IMR-90 (cell line): Measurements from ENCODE around the gene PYGO2. TPM values are rescaled to one million over a fixed set of nuclear protein-coding genes. Genes with fewer than 3 reads are reported as not detected.
A peak's percentile ranks its signal among the peaks of the same experiment; 100 is the strongest.

ENCODE experiments used
- ATAC-seq: fragments of 200-7000 bp; cut with Tn5 transposase; 2 replicates; pipeline ENCODE4 v1.9.1; 2020; ENCODE audit warnings: low read depth, mild to moderate bottlenecking, moderate library complexity
- BruUV-seq: library from RNA; stranded (reverse); fragments of 400-500 nt; replicated peaks from 2 replicates; lab custom pipeline; 2021; lab: Mats Ljungman, UMichigan
- CTCF ChIA-PET: fragments of 300-600 bp; formaldehyde crosslinking; extraction: SDS; loops from one replicate; lab custom pipeline; 2021; ENCODE audit warnings: antibody characterized with exemption; lab: Yijun Ruan, JAX
- POLR2A ChIA-PET: fragments of 300-600 bp; sonication (Branson Sonifier 250); formaldehyde crosslinking; loops from one replicate; lab custom pipeline; 2022; ENCODE audit warnings: antibody characterized with exemption; ENCODE audit not compliant: unreplicated experiment; lab: Charles Lee
- DNase-seq: peaks from one replicate; pipeline ENCODE4 v3.0.0; 2013
- H2AFZ ChIP-seq: replicated peaks from 2 replicates; pipeline ENCODE3; 2013; ENCODE audit warnings: low read length, mild to moderate bottlenecking; ENCODE audit not compliant: poor library complexity
- H2AK5ac ChIP-seq: 2 replicates; pipeline ENCODE4 v1.6.1; 2013; ENCODE audit warnings: low read depth, low read length, inconsistent platforms
- H2AK9ac ChIP-seq: replicated peaks from 2 replicates; pipeline ENCODE3; 2013; ENCODE audit warnings: mild to moderate bottlenecking, low read depth, low read length, moderate library complexity; ENCODE audit not compliant: poor library complexity
- H2BK120ac ChIP-seq: 2 replicates; pipeline ENCODE4 v1.6.1; 2013; ENCODE audit warnings: low read depth, low read length, inconsistent platforms
- H2BK15ac ChIP-seq: 3 replicates; pipeline ENCODE4 v1.6.1; 2013; ENCODE audit warnings: low read depth, low read length, inconsistent platforms
- H2BK20ac ChIP-seq: 2 replicates; pipeline ENCODE4 v1.6.1; 2013; ENCODE audit warnings: low read depth, mild to moderate bottlenecking, inconsistent platforms, low read length, moderate library complexity
- H2BK5ac ChIP-seq: 2 replicates; pipeline ENCODE4 v1.6.1; 2013; ENCODE audit warnings: mild to moderate bottlenecking, low read depth, low read length, inconsistent platforms; ENCODE audit not compliant: poor library complexity, severe bottlenecking
- H3K14ac ChIP-seq: replicated peaks from 2 replicates; pipeline ENCODE4 v1.6.1; 2013; ENCODE audit warnings: low read depth, low read length, inconsistent platforms
- H3K18ac ChIP-seq: 2 replicates; pipeline ENCODE4 v1.6.1; 2013; ENCODE audit warnings: low read depth, low read length, control low read depth
- H3K23ac ChIP-seq: 2 replicates; pipeline ENCODE4 v1.6.1; 2013; ENCODE audit warnings: low read depth, low read length, inconsistent platforms
- H3K27ac ChIP-seq: 2 replicates; pipeline ENCODE4 v1.5.1; 2013; ENCODE audit warnings: mild to moderate bottlenecking, control low read depth, low read length; ENCODE audit not compliant: insufficient read depth
- H3K27me3 ChIP-seq: 2 replicates; pipeline ENCODE4 v1.6.1; 2013; ENCODE audit warnings: low read length; ENCODE audit not compliant: control insufficient read depth, insufficient read depth
- H3K36me3 ChIP-seq: 2 replicates; pipeline ENCODE4 v1.6.1; 2013; ENCODE audit warnings: low read length, mixed read lengths; ENCODE audit not compliant: control insufficient read depth, insufficient read depth
- H3K4ac ChIP-seq: 2 replicates; pipeline ENCODE4 v1.6.1; 2013; ENCODE audit warnings: low read depth, low read length, inconsistent platforms
- H3K4me1 ChIP-seq: 2 replicates; pipeline ENCODE4 v1.6.1; 2013; ENCODE audit warnings: low read length, mixed read lengths; ENCODE audit not compliant: control insufficient read depth, insufficient read depth
- H3K4me2 ChIP-seq: 2 replicates; pipeline ENCODE4 v1.6.1; 2013; ENCODE audit warnings: low read depth, mild to moderate bottlenecking, control low read depth, low read length, moderate library complexity
- H3K4me3 ChIP-seq: 2 replicates; pipeline ENCODE4 v1.5.1; 2013; ENCODE audit warnings: low read depth, mild to moderate bottlenecking, control low read depth, low read length, moderate library complexity; ENCODE audit not compliant: insufficient read depth
- H3K56ac ChIP-seq: 2 replicates; pipeline ENCODE4 v1.6.1; 2013; ENCODE audit warnings: low read length, inconsistent platforms; ENCODE audit not compliant: insufficient read depth; ENCODE audit errors: extremely low read depth
- H3K79me1 ChIP-seq, 2 experiments: 2 replicates each; pipeline ENCODE4 v1.6.1; 2013; ENCODE audit warnings: low read length in 2 of 2, inconsistent platforms in 1 of 2, low read depth in 1 of 2
- H3K9ac ChIP-seq: 2 replicates; pipeline ENCODE4 v1.6.1; 2013; ENCODE audit warnings: low read depth, low read length, control low read depth
- H3K9me1 ChIP-seq: 2 replicates; pipeline ENCODE4 v1.6.1; 2013; ENCODE audit warnings: low read length, inconsistent platforms; ENCODE audit not compliant: insufficient read depth
- H3K9me3 ChIP-seq: 2 replicates; pipeline ENCODE4 v1.6.1; 2013; ENCODE audit warnings: low read length; ENCODE audit not compliant: control insufficient read depth, insufficient read depth
- H4K20me1 ChIP-seq: 2 replicates; pipeline ENCODE4 v1.6.1; 2013; ENCODE audit warnings: low read length, inconsistent platforms; ENCODE audit not compliant: insufficient read depth
- H4K5ac ChIP-seq: 2 replicates; pipeline ENCODE4 v1.6.1; 2013; ENCODE audit warnings: mild to moderate bottlenecking, low read depth, low read length, control low read depth
- H4K8ac ChIP-seq, 2 experiments: 2 replicates each; pipeline ENCODE4 v1.6.1; 2013; ENCODE audit warnings: low read depth in 2 of 2, low read length in 2 of 2, control low read depth in 1 of 2, inconsistent platforms in 1 of 2
- H4K91ac ChIP-seq: 2 replicates; pipeline ENCODE4 v1.6.1; 2013; ENCODE audit warnings: low read depth, low read length, inconsistent platforms; ENCODE audit not compliant: insufficient read depth
- BHLHE40 ChIP-seq: fragments of 150-350 bp; IDR thresholded peaks from 2 replicates; pipeline ENCODE4 v1.6.1; 2016; ENCODE audit warnings: mild to moderate bottlenecking, low read depth, low read length
- CEBPB ChIP-seq: IDR thresholded peaks from 2 replicates; pipeline ENCODE4 v1.6.1; 2012; ENCODE audit warnings: low read depth, low read length, improper control_type of control experiment
- CHD1 ChIP-seq: IDR thresholded peaks from 2 replicates; pipeline ENCODE4 v1.6.1; 2012; ENCODE audit warnings: low read depth, low read length, improper control_type of control experiment
- CTCF ChIP-seq: conservative IDR thresholded peaks from 2 replicates; pipeline ENCODE4 v1.5.1; 2012; ENCODE audit warnings: mild to moderate bottlenecking, low read depth, low read length, improper control_type of control experiment
- ELK1 ChIP-seq: fragments of 150-350 bp; IDR thresholded peaks from 2 replicates; pipeline ENCODE4 v1.6.1; 2016; ENCODE audit warnings: low read depth, mild to moderate bottlenecking, low read length, moderate library complexity, borderline replicate concordance
- FOS ChIP-seq: fragments of 150-350 bp; IDR thresholded peaks from 2 replicates; pipeline ENCODE4 v1.6.1; 2016; ENCODE audit warnings: low read depth, low read length
- MAFK ChIP-seq: IDR thresholded peaks from 2 replicates; pipeline ENCODE4 v1.6.1; 2012; ENCODE audit warnings: low read depth, low read length, improper control_type of control experiment
- MAZ ChIP-seq: IDR thresholded peaks from 2 replicates; pipeline ENCODE4 v1.6.1; 2012; ENCODE audit warnings: low read depth, mild to moderate bottlenecking, low read length, improper control_type of control experiment, moderate library complexity, borderline replicate concordance
- MXI1 ChIP-seq: IDR thresholded peaks from 2 replicates; pipeline ENCODE4 v1.6.1; 2012; ENCODE audit warnings: low read depth, mild to moderate bottlenecking, low read length, moderate library complexity, borderline replicate concordance
- NFE2L2 ChIP-seq: fragments of 150-350 bp; IDR thresholded peaks from 2 replicates; pipeline ENCODE4 v1.6.1; 2016; ENCODE audit warnings: low read depth, mild to moderate bottlenecking, low read length
- POLR2A ChIP-seq: IDR thresholded peaks from 2 replicates; pipeline ENCODE4 v1.6.1; 2012; ENCODE audit warnings: mild to moderate bottlenecking, low read depth, low read length
- RAD21 ChIP-seq: IDR thresholded peaks from 2 replicates; pipeline ENCODE4 v1.6.1; 2012; ENCODE audit warnings: low read length, improper control_type of control experiment
- RCOR1 ChIP-seq: IDR thresholded peaks from 2 replicates; pipeline ENCODE4 v1.6.1; 2012; ENCODE audit warnings: mild to moderate bottlenecking, low read length, improper control_type of control experiment; ENCODE audit not compliant: insufficient replicate concordance
- RFX5 ChIP-seq: IDR thresholded peaks from 2 replicates; pipeline ENCODE4 v1.8.0; 2012; ENCODE audit warnings: low read depth, mild to moderate bottlenecking, low read length, moderate library complexity
- SMC3 ChIP-seq: fragments of 150-350 bp; IDR thresholded peaks from 2 replicates; pipeline ENCODE4 v1.6.1; 2016; ENCODE audit warnings: low read depth, mild to moderate bottlenecking, antibody characterized with exemption, low read length, moderate library complexity
- USF2 ChIP-seq: fragments of 150-350 bp; IDR thresholded peaks from 2 replicates; pipeline ENCODE4 v1.6.1; 2017; ENCODE audit warnings: mild to moderate bottlenecking, antibody characterized with exemption, low read length, low read depth
- WGBS, 2 experiments: methylation state at CpG; one replicate each; pipeline versions ENCODE4 v1.1.5 to v1.1.7; 2013; ENCODE audit warnings: missing lambda C conversion rate in 2 of 2; ENCODE audit not compliant: insufficient read length in 1 of 2; ENCODE audit errors: extremely low coverage in 2 of 2; 5-methylcytosine and 5-hydroxymethylcytosine counted together
- dilution Hi-C: fragments of 300-500 bp; cut with HindIII; formaldehyde crosslinking; loops from one replicate; pipeline ENCODE4 v1.14.3; 2018; ENCODE audit warnings: low sequenced_read_pairs; ENCODE audit not compliant: unreplicated experiment
- in situ Hi-C: fragments of 300-500 bp; cut with MboI; formaldehyde crosslinking; loops from 3 replicates; pipeline ENCODE4 v1.14.3; 2019; ENCODE audit warnings: low sequenced_read_pairs, inconsistent platforms, mixed read lengths
- intact Hi-C: fragments of 100-400 bp; cut with micrococcal nuclease; formaldehyde crosslinking; loops from 2 replicates; pipeline ENCODE4 v1.10.0; 2022
- polyA plus RNA-seq, 3 experiments: library from polyadenylated mRNA; depleted of rRNA; stranded (reverse); fragments of >200 nt; gene quantifications; 2 replicates each; pipeline ENCODE4 v1.2.3, GENCODE V29; 2012; ENCODE audit warnings: low replicate concordance in 1 of 3
- total RNA-seq: library from RNA; depleted of rRNA; stranded (reverse); fragments of >200 nt; gene quantifications from 2 replicates; pipeline ENCODE4 v1.2.3, GENCODE V29; 2012

PYGO2 gene
- total and polyA plus RNA-seq, 2 of the 4 experiments (the other 2 are of a cell fraction): 5.4 to 14.8 TPM

- peak overlapping the region; percentile 97; the same call in 2 of the 3 replicates for H2BK15ac ChIP-seq
- no peaks in the 10 kb centered on the region for H3K27me3 ChIP-seq
- peak overlapping the region; percentile 89 for H2AK5ac ChIP-seq
- intact Hi-C loops (loop anchor here (1.0 to 10.0 kb wide), 2 partner anchors 29 to 203 kb away; partner anchors contain the start of genes KRTCAP2 and TRIM46), dilution Hi-C loops (no loop called here), in situ Hi-C loops (no loop called here)
- H3K79me1 ChIP-seq: peaks cover 10 to 57% of the 10 kb centered on the region in 2 experiments
- peak overlapping the region; percentile 33 for H2AFZ ChIP-seq
- H3K4me2 ChIP-seq: peak overlapping the region; percentile 83
- ATAC-seq: no peak
- H4K5ac ChIP-seq: peak overlapping the region; percentile 98
- peak overlapping the region; percentile 95 for H2BK20ac ChIP-seq
- H3K4me1 ChIP-seq: peaks cover 18% of the 10 kb centered on the region
- TF ChIP-seq RCOR1: no peak
- no peak for TF ChIP-seq RFX5
- no peak for TF ChIP-seq BHLHE40
- TF ChIP-seq MAFK: no peak
- TF ChIP-seq CTCF: no peak
- no peak for TF ChIP-seq MAZ
- no peak for TF ChIP-seq RAD21
- TF ChIP-seq FOS: no peak
- TF ChIP-seq USF2: no peak
- TF ChIP-seq CEBPB: no peak
- TF ChIP-seq MXI1: no peak
- no peak for TF ChIP-seq POLR2A
- no peak for TF ChIP-seq ELK1
- TF ChIP-seq NFE2L2: no peak
- TF ChIP-seq CHD1: no peak
- no peak for TF ChIP-seq SMC3
- peak overlapping the region; percentile 36; the same call in 1 of the 2 replicates for H3K4me3 ChIP-seq
- BruUV-seq: no TSS peak
- peak overlapping the region; percentile 97 for H3K4ac ChIP-seq
- H3K9me3 ChIP-seq: no peaks in the 10 kb centered on the region
- DNase-seq: no peak
- peak overlapping the region; percentile 86 for H3K23ac ChIP-seq
- peak overlapping the region; percentile 94 for H3K14ac ChIP-seq
- peak overlapping the region; percentile 92 for H3K56ac ChIP-seq
- peak overlapping the region; percentile 95 for H2BK120ac ChIP-seq
- H3K9me1 ChIP-seq: peaks cover 7% of the 10 kb centered on the region
- H4K8ac ChIP-seq: peak overlapping the region; percentile 92 to 95
- H3K9ac ChIP-seq: peak overlapping the region; percentile 75
- no CpG with 5 or more reads among the region's 3 CpGs for WGBS, 2 experiments
- peak overlapping the region; percentile 96 for H3K18ac ChIP-seq
- peak overlapping the region; percentile 100 for H4K91ac ChIP-seq
- H2BK5ac ChIP-seq: peak overlapping the region; percentile 97
- ChIA-PET POLR2A (interaction anchor here (0.7 to 1.9 kb wide), 3 partner anchors 11 to 36 kb away, joined by 4 to 10 read pairs (median 4); partner anchors contain the start of gene PYGO2), CTCF (interaction anchor here (0.6 kb wide), 1 partner anchor 43 kb away, joined by 3 read pairs; no protein-coding TSS in a partner anchor)
- H4K20me1 ChIP-seq: peaks cover 26% of the 10 kb centered on the region
- H2AK9ac ChIP-seq: peak overlapping the region; percentile 84
- H3K27ac ChIP-seq: peak overlapping the region; percentile 96
- peaks cover 13% of the 10 kb centered on the region for H3K36me3 ChIP-seq
Measured at GRCh38 chr1:154972213-154972516, 10.6 kb upstream of the PYGO2 start.
